RWPE2 (cell line): Measurements from ENCODE around the gene SEPTIN2.

Experiments used
- ATAC-seq: fragments of 200-7000 bp; cut with Tn5 transposase; 3 replicates; pipeline ENCODE4 v1.9.1; 2021; ENCODE audit warnings: low read depth
- DNase-seq: peaks from one replicate; pipeline ENCODE4 v3.0.0-alpha.2; 2020; ENCODE audit warnings: low spot score
- H3K27ac ChIP-seq: fragments of 450-650 bp; 2 replicates; pipeline ENCODE4 v1.5.1; 2017; ENCODE audit warnings: mild to moderate bottlenecking; ENCODE audit not compliant: poor library complexity, severe bottlenecking
- H3K27me3 ChIP-seq: fragments of 250-450 bp; sonication (Bioruptor Pico); 2 replicates; pipeline ENCODE4 v1.5.1; 2021; ENCODE audit warnings: mild to moderate bottlenecking, moderate library complexity; ENCODE audit not compliant: insufficient read depth, poor library complexity, severe bottlenecking
- H3K36me3 ChIP-seq: fragments of 250-450 bp; sonication (Bioruptor Pico); 2 replicates; pipeline ENCODE4 v1.5.1; 2020; ENCODE audit warnings: low read depth, mild to moderate bottlenecking, moderate library complexity
- H3K4me1 ChIP-seq: fragments of 250-450 bp; sonication (Bioruptor Pico); 2 replicates; pipeline ENCODE4 v1.5.1; 2021; ENCODE audit warnings: mild to moderate bottlenecking, moderate library complexity; ENCODE audit not compliant: insufficient read depth, poor library complexity, severe bottlenecking
- H3K4me3 ChIP-seq: fragments of 250-450 bp; sonication (Bioruptor Pico); 2 replicates; pipeline ENCODE4 v1.5.1; 2021; ENCODE audit warnings: mild to moderate bottlenecking, moderate library complexity; ENCODE audit not compliant: severe bottlenecking
- H3K9me3 ChIP-seq: fragments of 250-450 bp; sonication (Bioruptor Pico); 2 replicates; pipeline ENCODE4 v1.5.1; 2021; ENCODE audit warnings: mild to moderate bottlenecking, moderate library complexity; ENCODE audit not compliant: severe bottlenecking
- CTCF ChIP-seq: fragments of 450-650 bp; IDR thresholded peaks from one replicate; pipeline ENCODE4 v1.5.1; 2017; ENCODE audit warnings: mild to moderate bottlenecking, moderate library complexity; ENCODE audit not compliant: poor library complexity, severe bottlenecking

Gene SEPTIN2

DNA sequence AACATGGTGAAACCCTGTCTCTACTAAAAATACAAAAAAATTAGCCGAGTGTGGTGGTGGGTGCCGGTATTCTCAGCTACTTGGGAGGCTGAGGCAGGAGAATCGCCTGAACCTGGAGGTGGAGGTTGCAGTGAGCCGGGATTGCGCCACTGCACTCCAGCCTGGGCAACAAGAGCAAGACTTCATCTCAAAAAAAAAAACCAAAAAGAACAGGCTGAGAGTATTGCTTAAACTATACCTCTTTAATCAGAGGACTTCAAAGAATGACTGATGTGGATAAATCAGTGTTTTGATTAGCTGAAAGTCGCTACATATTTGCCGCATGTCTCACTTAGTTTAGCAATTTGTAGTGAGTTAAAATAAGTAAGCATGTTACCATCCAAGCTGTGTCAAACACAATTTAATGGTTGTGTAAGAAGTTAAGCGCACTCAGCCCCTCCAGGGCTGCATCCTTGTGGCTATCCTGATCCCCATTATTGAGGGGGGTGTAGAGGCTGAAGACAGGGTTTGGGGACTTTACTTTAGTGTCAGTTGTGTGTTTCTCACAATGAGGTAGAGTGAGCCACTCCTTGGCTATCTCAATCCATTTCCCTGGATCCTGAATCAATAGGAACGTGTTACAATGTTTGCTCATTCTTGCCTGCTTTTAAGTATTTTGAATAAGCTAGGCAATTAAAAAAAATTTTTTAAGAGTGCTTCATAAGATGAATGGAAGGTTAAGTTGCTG, 29.4 kb downstream of the SEPTIN2 start:
- Histone ChIP-seq H3K27ac (no peak overlapping the region), H3K9me3 (no peaks in the 10 kb centered on the region), H3K27me3 (no peaks in the 10 kb centered on the region), H3K4me3 (no peak overlapping the region), H3K36me3 (peaks cover 100% of the 10 kb centered on the region), H3K4me1 (no peaks in the 10 kb centered on the region)
- no peak for TF ChIP-seq CTCF
- ATAC-seq (no peak), DNase-seq (no peak)

- ATAC-seq (no peak), DNase-seq (no peak)
- no peaks in the 10 kb centered on the region for H3K27me3 ChIP-seq
- H3K4me3 ChIP-seq: no peak overlapping the region
- no peak overlapping the region for H3K27ac ChIP-seq
- H3K36me3 ChIP-seq: peaks cover 97% of the 10 kb centered on the region
- TF ChIP-seq CTCF: no peak
- peaks cover 3% of the 10 kb centered on the region for H3K4me1 ChIP-seq
- H3K9me3 ChIP-seq: no peaks in the 10 kb centered on the region
Observed at GRCh38 chr2:241349941-241350340, 34.2 kb downstream of the SEPTIN2 start.

DNA sequence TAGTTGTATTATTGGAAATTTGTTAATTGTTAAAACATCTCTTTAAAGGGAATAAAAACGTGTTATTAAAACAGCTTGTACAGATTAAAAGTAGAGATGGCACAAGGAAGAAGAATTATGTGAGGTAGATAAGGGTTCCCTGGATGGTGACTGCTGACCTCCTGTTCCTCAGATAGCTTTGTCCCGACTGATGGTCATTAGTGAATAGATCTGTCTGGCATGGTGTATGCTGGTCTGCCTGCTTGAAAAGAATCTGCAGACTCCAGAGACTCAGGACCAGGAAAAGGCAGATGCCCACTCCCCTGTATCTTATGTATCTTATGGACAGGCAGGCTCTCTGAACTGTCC, 34.8 kb downstream of the SEPTIN2 start:
- no peak for DNase-seq
- no peak for ATAC-seq
- no peak for TF ChIP-seq CTCF
- Histone ChIP-seq H3K9me3 (no peaks in the 10 kb centered on the region), H3K4me1 (peaks cover 6% of the 10 kb centered on the region), H3K27ac (no peak overlapping the region), H3K27me3 (no peaks in the 10 kb centered on the region), H3K4me3 (no peak overlapping the region), H3K36me3 (peaks cover 92% of the 10 kb centered on the region)

DNA sequence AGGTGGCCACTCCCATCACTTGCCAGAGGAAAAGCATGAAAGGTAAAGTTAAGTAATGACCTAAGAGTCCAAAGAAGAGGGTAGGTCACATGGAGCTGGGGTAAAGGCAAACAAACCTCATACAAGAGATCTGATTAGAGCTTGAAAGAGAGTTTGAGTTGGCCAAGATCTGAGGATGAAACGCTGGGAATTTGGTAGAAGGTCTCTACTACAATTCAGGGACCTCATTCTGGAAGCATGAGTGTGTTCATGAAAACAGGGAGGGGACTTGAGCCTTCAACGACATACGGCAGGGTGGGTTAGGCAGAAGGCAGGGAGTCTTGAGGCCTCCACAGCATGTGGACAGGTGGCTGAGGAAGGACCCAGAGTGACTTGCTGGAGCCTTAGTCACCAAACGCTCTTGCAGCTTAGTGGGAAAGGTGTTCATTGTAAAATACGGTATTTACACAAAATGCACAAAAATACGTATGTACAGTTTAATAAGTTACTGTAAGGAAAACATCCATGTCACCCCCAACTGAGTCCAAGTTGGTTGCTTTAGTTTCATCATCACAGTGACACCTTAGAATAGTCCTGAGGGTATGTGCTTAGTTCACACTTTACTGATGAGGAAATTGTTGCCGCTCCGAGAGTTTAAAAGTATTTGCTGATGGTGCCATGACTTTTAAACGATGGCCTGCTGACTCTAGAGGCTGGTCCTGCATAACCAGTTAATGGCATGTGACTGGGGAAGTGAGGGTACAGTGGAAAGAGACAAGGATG, 35.3 kb downstream of the SEPTIN2 start:
- H3K27ac ChIP-seq: no peak overlapping the region

More for the DNA sequence above, 35.3 kb downstream of the SEPTIN2 start:
- H3K9me3 ChIP-seq: no peaks in the 10 kb centered on the region
- H3K4me1 ChIP-seq: peaks cover 6% of the 10 kb centered on the region
- DNase-seq: no peak
- TF ChIP-seq CTCF: no peak
- no peak for ATAC-seq
- no peaks in the 10 kb centered on the region for H3K27me3 ChIP-seq
- H3K36me3 ChIP-seq: peaks cover 86% of the 10 kb centered on the region
- H3K4me3 ChIP-seq: no peak overlapping the region
